H9 (cell line): ENCODE measurements around the gene CRYZ. TPM values are rescaled to one million over a fixed set of nuclear protein-coding genes. Genes with fewer than 3 reads are reported as not detected.

Source experiments
- DNase-seq: peaks from one replicate; pipeline ENCODE4 v3.0.0-alpha.2; 2017
- H2AFZ ChIP-seq: one replicate; pipeline ENCODE4 v1.6.1; 2013; ENCODE audit warnings: mild to moderate bottlenecking, low read length, control low read depth, moderate library complexity
- H2AK5ac ChIP-seq: 2 replicates; pipeline ENCODE4 v1.6.1; 2013; ENCODE audit warnings: low read length, control low read depth, mixed read lengths; ENCODE audit not compliant: insufficient read length
- H2BK120ac ChIP-seq: one replicate; pipeline ENCODE4 v1.6.1; 2013; ENCODE audit warnings: low read depth, mild to moderate bottlenecking, low read length, control low read depth, inconsistent platforms; ENCODE audit not compliant: poor library complexity, severe bottlenecking
- H2BK12ac ChIP-seq: 2 replicates; pipeline ENCODE4 v1.6.1; 2013; ENCODE audit warnings: low read length, control low read depth, mixed read lengths, low read depth; ENCODE audit not compliant: insufficient read length
- H2BK15ac ChIP-seq: 2 replicates; pipeline ENCODE4 v1.6.1; 2013; ENCODE audit warnings: low read depth, low read length, control low read depth
- H2BK20ac ChIP-seq: one replicate; pipeline ENCODE4 v1.6.1; 2013; ENCODE audit warnings: low read depth, mild to moderate bottlenecking, low read length, control low read depth, inconsistent platforms; ENCODE audit not compliant: poor library complexity, severe bottlenecking
- H2BK5ac ChIP-seq: 2 replicates; pipeline ENCODE4 v1.6.1; 2013; ENCODE audit warnings: low read length, control low read depth, mixed read lengths; ENCODE audit not compliant: insufficient read length
- H3K14ac ChIP-seq: 2 replicates; pipeline ENCODE4 v1.6.1; 2013; ENCODE audit warnings: low read length, control low read depth; ENCODE audit not compliant: insufficient read depth
- H3K18ac ChIP-seq: 2 replicates; pipeline ENCODE4 v1.6.1; 2013; ENCODE audit warnings: low read depth, mild to moderate bottlenecking, mixed read lengths, low read length, control low read depth; ENCODE audit not compliant: insufficient read length
- H3K23ac ChIP-seq: 2 replicates; pipeline ENCODE4 v1.6.1; 2013; ENCODE audit warnings: low read length, control low read depth, mixed read lengths, low read depth; ENCODE audit not compliant: insufficient read length
- H3K23me2 ChIP-seq: 2 replicates; pipeline ENCODE4 v1.6.1; 2013; ENCODE audit warnings: low read depth, mild to moderate bottlenecking, mixed read lengths, low read length, control low read depth; ENCODE audit not compliant: insufficient read length, poor library complexity, severe bottlenecking
- H3K27ac ChIP-seq: 2 replicates; pipeline ENCODE4 v1.5.1; 2013; ENCODE audit warnings: low read length, control low read depth, mixed read lengths, low read depth; ENCODE audit not compliant: insufficient read length
- H3K27me3 ChIP-seq: 2 replicates; pipeline ENCODE4 v1.6.1; 2013; ENCODE audit warnings: low read length, control low read depth, inconsistent platforms; ENCODE audit not compliant: insufficient read depth
- H3K4ac ChIP-seq: 2 replicates; pipeline ENCODE4 v1.6.1; 2013; ENCODE audit warnings: low read depth, mild to moderate bottlenecking, control low read depth, inconsistent platforms, low read length, moderate library complexity
- H3K4me1 ChIP-seq: 2 replicates; pipeline ENCODE4 v1.6.1; 2013; ENCODE audit warnings: low read length, control low read depth, inconsistent platforms; ENCODE audit not compliant: insufficient read depth
- H3K4me2 ChIP-seq: 2 replicates; pipeline ENCODE4 v1.6.1; 2013; ENCODE audit warnings: low read length, control low read depth, mixed read lengths; ENCODE audit not compliant: insufficient read length, insufficient read depth
- H3K56ac ChIP-seq: 2 replicates; pipeline ENCODE4 v1.6.1; 2013; ENCODE audit warnings: low read depth, mild to moderate bottlenecking, mixed read lengths, low read length, control low read depth; ENCODE audit not compliant: insufficient read length
- H3K79me1 ChIP-seq: 2 replicates; pipeline ENCODE4 v1.6.1; 2013; ENCODE audit warnings: low read depth, mild to moderate bottlenecking, moderate library complexity, low read length, control low read depth, inconsistent platforms; ENCODE audit not compliant: insufficient read depth, poor library complexity, severe bottlenecking
- H3K79me2 ChIP-seq: 2 replicates; pipeline ENCODE4 v1.6.1; 2013; ENCODE audit warnings: low read length, control low read depth, inconsistent platforms; ENCODE audit not compliant: insufficient read depth
- H3K9ac ChIP-seq: 2 replicates; pipeline ENCODE4 v1.6.1; 2013; ENCODE audit warnings: low read length, control low read depth, mixed read lengths; ENCODE audit not compliant: insufficient read length; ENCODE audit errors: extremely low read depth
- H3K9me3 ChIP-seq: one replicate; pipeline ENCODE4 v1.6.1; 2013; ENCODE audit warnings: low read depth, low read length, inconsistent platforms; ENCODE audit not compliant: control insufficient read depth
- H3T11ph ChIP-seq: one replicate; pipeline ENCODE4 v1.6.1; 2013; ENCODE audit warnings: mild to moderate bottlenecking, low read length, control low read depth, inconsistent platforms
- H4K20me1 ChIP-seq: one replicate; pipeline ENCODE4 v1.6.1; 2013; ENCODE audit not compliant: control insufficient read depth, insufficient read length, insufficient read depth
- H4K5ac ChIP-seq: 2 replicates; pipeline ENCODE4 v1.6.1; 2013; ENCODE audit warnings: low read depth, mild to moderate bottlenecking, mixed read lengths, low read length, control low read depth; ENCODE audit not compliant: insufficient read length
- H4K8ac ChIP-seq: replicated peaks from 2 replicates; pipeline ENCODE4 v1.6.1; 2013; ENCODE audit warnings: low read length, control low read depth, mixed read lengths, low read depth; ENCODE audit not compliant: insufficient read length
- H4K91ac ChIP-seq: 2 replicates; pipeline ENCODE4 v1.6.1; 2013; ENCODE audit warnings: low read depth, mild to moderate bottlenecking, moderate library complexity, mixed read lengths, low read length, control low read depth; ENCODE audit not compliant: insufficient read length
- H3K27ac Mint-ChIP-seq, 3 experiments: 2 replicates in 2 of 3; 3 replicates in 1 of 3; pipeline ENCODE4 v1.8.0; 2020 to 2021; ENCODE audit warnings: mixed read lengths in 3 of 3, mild to moderate bottlenecking in 1 of 3, moderate library complexity in 1 of 3
- H3K27me3 Mint-ChIP-seq: 2 replicates; pipeline ENCODE4 v1.8.0; 2021; ENCODE audit warnings: low read depth, mild to moderate bottlenecking, moderate library complexity, mixed read lengths
- H3K36me3 Mint-ChIP-seq, 3 experiments: 2 replicates in 2 of 3; 3 replicates in 1 of 3; pipeline ENCODE4 v1.8.0; 2020 to 2021; ENCODE audit warnings: low read depth in 3 of 3, mixed read lengths in 3 of 3; ENCODE audit not compliant: insufficient read depth in 1 of 3
- H3K4me1 Mint-ChIP-seq, 2 experiments: 2 replicates each; pipeline ENCODE4 v1.8.0; 2020; ENCODE audit warnings: mixed read lengths in 2 of 2
- H3K4me3 Mint-ChIP-seq, 2 experiments: 2 replicates in 1 of 2; 3 replicates in 1 of 2; pipeline ENCODE4 v1.8.0; 2020 to 2021; ENCODE audit warnings: mild to moderate bottlenecking in 2 of 2, mixed read lengths in 2 of 2, moderate library complexity in 1 of 2
- H3K9me3 Mint-ChIP-seq, 2 experiments: 2 replicates in 1 of 2; 3 replicates in 1 of 2; pipeline ENCODE4 v1.8.0; 2020; ENCODE audit warnings: mild to moderate bottlenecking in 2 of 2, mixed read lengths in 2 of 2, moderate library complexity in 1 of 2
- WGBS: extraction: QIAGEN DNeasy Blood & Tissue Kit; methylation state at CpG from one replicate; pipeline ENCODE4 v1.1.7; 2013; ENCODE audit warnings: missing lambda C conversion rate, low lambda C conversion rate, mixed read lengths; ENCODE audit not compliant: insufficient read length; ENCODE audit errors: extremely low coverage; 5-methylcytosine and 5-hydroxymethylcytosine counted together
- total RNA-seq: library from RNA; stranded (reverse); gene quantifications from 2 replicates; pipeline ENCODE4 v1.2.1, GENCODE V29; 2021
- TF ChIP-seq, protein P1 (sequence below): fragments of 200-600 bp; sonication (generic); conservative IDR thresholded peaks from 3 replicates; pipeline ENCODE4 v1.8.0; 2021; ENCODE audit warnings: antibody characterized with exemption, mild to moderate bottlenecking

The CRYZ gene
- total RNA-seq, 1 experiment from 2014 or later, result 14.0 TPM

DNA sequence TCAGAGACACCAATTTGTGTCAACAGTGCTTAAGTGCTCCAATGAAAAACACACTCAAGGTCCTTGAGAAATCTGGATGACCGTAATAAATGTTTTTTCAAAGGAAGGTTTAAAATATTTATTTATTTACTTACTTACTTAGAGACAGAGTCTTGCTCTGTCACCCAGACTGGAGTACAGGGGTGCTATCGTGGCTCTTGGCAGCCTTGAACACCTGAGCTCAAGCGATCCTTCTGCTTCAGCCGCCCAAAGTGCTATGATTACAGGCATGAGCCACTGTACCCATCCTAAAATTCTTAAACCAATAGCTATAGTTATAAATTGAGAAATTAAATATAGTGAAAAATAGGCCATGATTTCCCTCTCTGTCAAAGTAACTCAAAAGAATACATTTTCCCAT lies 41.9 kb downstream of the CRYZ start:
- Histone ChIP-seq H4K20me1 (no peaks in the 10 kb centered on the region), H3K18ac (no peak overlapping the region), H3K14ac (no peak overlapping the region), H2BK5ac (no peak overlapping the region), H2BK20ac (no peak overlapping the region), H4K8ac (no peak overlapping the region), H3K27ac (no peak overlapping the region), H2BK120ac (no peak overlapping the region), H3K9me3 (no peaks in the 10 kb centered on the region), H3K56ac (no peak overlapping the region), H3K4me1 (no peaks in the 10 kb centered on the region), H3K27me3 (no peaks in the 10 kb centered on the region), H2BK12ac (no peak overlapping the region), H3T11ph (no peak overlapping the region), H3K79me2 (no peaks in the 10 kb centered on the region), H3K4ac (no peak overlapping the region), H4K91ac (no peak overlapping the region), H3K79me1 (no peaks in the 10 kb centered on the region), H2AK5ac (no peak overlapping the region), H2AFZ (no peak overlapping the region), H3K4me2 (no peak overlapping the region), H3K23ac (no peak overlapping the region), H2BK15ac (no peak overlapping the region), H4K5ac (no peak overlapping the region), H3K23me2 (no peaks in the 10 kb centered on the region), H3K9ac (no peak overlapping the region)
- H3K4me3 Mint-ChIP-seq, result no peak overlapping the region
- peaks cover 4% of the 10 kb centered on the region in 2 experiments; a peak in 3 of 4 replicates for H3K4me1 Mint-ChIP-seq
- DNase-seq, result no peak
- H3K27ac Mint-ChIP-seq, result peak overlapping the region in 1 of 3 experiments; percentile 22; a peak in 1 of 7 replicates
- H3K9me3 Mint-ChIP-seq, result no peaks in the 10 kb centered on the region; a peak in 1 of 5 replicates
- H3K36me3 Mint-ChIP-seq, result no peaks in the 10 kb centered on the region
- TF ChIP-seq, protein P1, sequence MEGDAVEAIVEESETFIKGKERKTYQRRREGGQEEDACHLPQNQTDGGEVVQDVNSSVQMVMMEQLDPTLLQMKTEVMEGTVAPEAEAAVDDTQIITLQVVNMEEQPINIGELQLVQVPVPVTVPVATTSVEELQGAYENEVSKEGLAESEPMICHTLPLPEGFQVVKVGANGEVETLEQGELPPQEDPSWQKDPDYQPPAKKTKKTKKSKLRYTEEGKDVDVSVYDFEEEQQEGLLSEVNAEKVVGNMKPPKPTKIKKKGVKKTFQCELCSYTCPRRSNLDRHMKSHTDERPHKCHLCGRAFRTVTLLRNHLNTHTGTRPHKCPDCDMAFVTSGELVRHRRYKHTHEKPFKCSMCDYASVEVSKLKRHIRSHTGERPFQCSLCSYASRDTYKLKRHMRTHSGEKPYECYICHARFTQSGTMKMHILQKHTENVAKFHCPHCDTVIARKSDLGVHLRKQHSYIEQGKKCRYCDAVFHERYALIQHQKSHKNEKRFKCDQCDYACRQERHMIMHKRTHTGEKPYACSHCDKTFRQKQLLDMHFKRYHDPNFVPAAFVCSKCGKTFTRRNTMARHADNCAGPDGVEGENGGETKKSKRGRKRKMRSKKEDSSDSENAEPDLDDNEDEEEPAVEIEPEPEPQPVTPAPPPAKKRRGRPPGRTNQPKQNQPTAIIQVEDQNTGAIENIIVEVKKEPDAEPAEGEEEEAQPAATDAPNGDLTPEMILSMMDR, result no peak
- WGBS, result no CpG with 5 or more reads among the region's 4 CpGs
- H3K27me3 Mint-ChIP-seq, result no peaks in the 10 kb centered on the region; the same call in 1 of the 2 replicates
